ENCODE data around the gene IRGC.

The IRGC gene

GRCh38 chr19:43691755-43692154, 24.1 kb upstream of the IRGC start:
- Histone ChIP-seq H3K18ac (ENCODE audit: low read length) (no peak overlapping the region), H3K27ac (ENCODE audit: low read depth, low read length) (no peak overlapping the region), H3K4me2 (ENCODE audit: low read length) (no peak overlapping the region), H2AK5ac (ENCODE audit: low read length) (no peak overlapping the region), H4K12ac (ENCODE audit: low read depth, low read length) (no peak overlapping the region), H3K79me1 (ENCODE audit: low read length) (no peaks in the 10 kb centered on the region), H3K4ac (ENCODE audit: low read depth, low read length) (no peak overlapping the region), H3K4me3 (ENCODE audit: low read depth, low read length) (no peak overlapping the region), H3K36me3 (ENCODE audit: control insufficient read depth in 1 of 2, insufficient read depth in 2 of 2, low read length in 2 of 2) (no peaks in the 10 kb centered on the region), H2BK12ac (ENCODE audit: low read length) (no peak overlapping the region), H2BK120ac (ENCODE audit: insufficient read depth, low read length, poor library complexity) (no peak overlapping the region), H2AFZ (ENCODE audit: insufficient read depth, low read length, poor library complexity) (no peak overlapping the region), H3K9ac (ENCODE audit: low read length) (no peak overlapping the region), H3K14ac (ENCODE audit: low read length) (no peak overlapping the region), H3K4me1 (ENCODE audit: control insufficient read depth in 1 of 2, insufficient read depth in 2 of 2, low read length in 2 of 2) (peaks cover 0 to 4% of the 10 kb centered on the region in 2 experiments), H4K91ac (ENCODE audit: low read depth, low read length) (no peak overlapping the region), H3K9me3 (ENCODE audit: insufficient read depth, low read depth, low read length) (peaks cover 6% of the 10 kb centered on the region), H3K27me3 (ENCODE audit: insufficient read depth, low read length) (no peaks in the 10 kb centered on the region), H3K79me2 (ENCODE audit: control insufficient read depth, insufficient read depth, low read length, poor library complexity) (no peaks in the 10 kb centered on the region), H4K8ac (ENCODE audit: low read depth, low read length) (no peak overlapping the region), H3K23ac (ENCODE audit: low read length) (no peak overlapping the region), H2BK5ac (ENCODE audit: low read depth, low read length, poor library complexity) (no peak overlapping the region)
- DNase-seq: no peak
- no CpG with 5 or more reads among the region's 5 CpGs for WGBS (ENCODE audit: extremely low coverage, insufficient coverage, insufficient read length)

GRCh38 chr19:43692385-43692784, 23.5 kb upstream of the IRGC start:
- H3K4ac ChIP-seq (ENCODE audit: low read depth, low read length): no peak overlapping the region
- H3K36me3 ChIP-seq (ENCODE audit: control insufficient read depth in 1 of 2, insufficient read depth in 2 of 2, low read length in 2 of 2): no peaks in the 10 kb centered on the region
- H3K4me3 ChIP-seq (ENCODE audit: low read depth, low read length): no peak overlapping the region
- no peak for DNase-seq
- H3K23ac ChIP-seq (ENCODE audit: low read length): no peak overlapping the region
- no peaks in the 10 kb centered on the region for H3K79me2 ChIP-seq (ENCODE audit: control insufficient read depth, insufficient read depth, low read length, poor library complexity)
- no peaks in the 10 kb centered on the region for H3K79me1 ChIP-seq (ENCODE audit: low read length)
- H4K12ac ChIP-seq (ENCODE audit: low read depth, low read length): no peak overlapping the region
- no peak overlapping the region for H3K9ac ChIP-seq (ENCODE audit: low read length)
- H2BK5ac ChIP-seq (ENCODE audit: low read depth, low read length, poor library complexity): no peak overlapping the region
- no peak overlapping the region for H4K8ac ChIP-seq (ENCODE audit: low read depth, low read length)
- no peak overlapping the region for H3K18ac ChIP-seq (ENCODE audit: low read length)
- no peak overlapping the region for H2AFZ ChIP-seq (ENCODE audit: insufficient read depth, low read length, poor library complexity)
- no peak overlapping the region for H3K14ac ChIP-seq (ENCODE audit: low read length)
- no peaks in the 10 kb centered on the region for H3K27me3 ChIP-seq (ENCODE audit: insufficient read depth, low read length)
- peaks cover 0 to 4% of the 10 kb centered on the region in 2 experiments for H3K4me1 ChIP-seq (ENCODE audit: control insufficient read depth in 1 of 2, insufficient read depth in 2 of 2, low read length in 2 of 2)
- H3K27ac ChIP-seq (ENCODE audit: low read depth, low read length): no peak overlapping the region
- H3K4me2 ChIP-seq (ENCODE audit: low read length): no peak overlapping the region
- no peak overlapping the region for H2BK12ac ChIP-seq (ENCODE audit: low read length)
- H4K91ac ChIP-seq (ENCODE audit: low read depth, low read length): no peak overlapping the region
- H2AK5ac ChIP-seq (ENCODE audit: low read length): no peak overlapping the region
- peaks cover 6% of the 10 kb centered on the region for H3K9me3 ChIP-seq (ENCODE audit: insufficient read depth, low read depth, low read length)
- no CpG with 5 or more reads among the region's 2 CpGs for WGBS (ENCODE audit: extremely low coverage, insufficient coverage, insufficient read length)
- H2BK120ac ChIP-seq (ENCODE audit: insufficient read depth, low read length, poor library complexity): no peak overlapping the region

GRCh38 chr19:43692877-43693276, 23.0 kb upstream of the IRGC start:
- Histone ChIP-seq H4K8ac (ENCODE audit: low read depth, low read length) (no peak overlapping the region), H3K23ac (ENCODE audit: low read length) (no peak overlapping the region), H3K9ac (ENCODE audit: low read length) (no peak overlapping the region), H3K36me3 (ENCODE audit: control insufficient read depth in 1 of 2, insufficient read depth in 2 of 2, low read length in 2 of 2) (no peaks in the 10 kb centered on the region), H4K12ac (ENCODE audit: low read depth, low read length) (no peak overlapping the region), H2BK120ac (ENCODE audit: insufficient read depth, low read length, poor library complexity) (no peak overlapping the region), H3K79me1 (ENCODE audit: low read length) (no peaks in the 10 kb centered on the region), H3K27me3 (ENCODE audit: insufficient read depth, low read length) (no peaks in the 10 kb centered on the region), H3K4me3 (ENCODE audit: low read depth, low read length) (no peak overlapping the region), H3K79me2 (ENCODE audit: control insufficient read depth, insufficient read depth, low read length, poor library complexity) (no peaks in the 10 kb centered on the region), H2BK5ac (ENCODE audit: low read depth, low read length, poor library complexity) (no peak overlapping the region), H3K4ac (ENCODE audit: low read depth, low read length) (no peak overlapping the region), H3K14ac (ENCODE audit: low read length) (no peak overlapping the region), H2AFZ (ENCODE audit: insufficient read depth, low read length, poor library complexity) (no peak overlapping the region), H3K9me3 (ENCODE audit: insufficient read depth, low read depth, low read length) (peaks cover 8% of the 10 kb centered on the region), H3K4me1 (ENCODE audit: control insufficient read depth in 1 of 2, insufficient read depth in 2 of 2, low read length in 2 of 2) (no peaks in the 10 kb centered on the region), H3K27ac (ENCODE audit: low read depth, low read length) (no peak overlapping the region), H3K18ac (ENCODE audit: low read length) (no peak overlapping the region), H2BK12ac (ENCODE audit: low read length) (no peak overlapping the region), H4K91ac (ENCODE audit: low read depth, low read length) (no peak overlapping the region), H2AK5ac (ENCODE audit: low read length) (no peak overlapping the region), H3K4me2 (ENCODE audit: low read length) (no peak overlapping the region)
- no CpG with 5 or more reads among the region's 4 CpGs for WGBS (ENCODE audit: extremely low coverage, insufficient coverage, insufficient read length)
- DNase-seq: peak in 1 of 2 donors; percentile 28

- Histone ChIP-seq H4K91ac (ENCODE audit: low read depth, low read length) (no peak overlapping the region), H2BK120ac (ENCODE audit: insufficient read depth, low read length, poor library complexity) (no peak overlapping the region), H3K14ac (ENCODE audit: low read length) (no peak overlapping the region), H2AK5ac (ENCODE audit: low read length) (no peak overlapping the region), H3K36me3 (ENCODE audit: control insufficient read depth in 1 of 2, insufficient read depth in 2 of 2, low read length in 2 of 2) (no peaks in the 10 kb centered on the region), H3K23ac (ENCODE audit: low read length) (peak overlapping the region; percentile 80), H3K79me1 (ENCODE audit: low read length) (no peaks in the 10 kb centered on the region), H4K12ac (ENCODE audit: low read depth, low read length) (no peak overlapping the region), H3K9me3 (ENCODE audit: insufficient read depth, low read depth, low read length) (peaks cover 13% of the 10 kb centered on the region), H2BK5ac (ENCODE audit: low read depth, low read length, poor library complexity) (no peak overlapping the region), H3K4ac (ENCODE audit: low read depth, low read length) (no peak overlapping the region), H3K27ac (ENCODE audit: low read depth, low read length) (no peak overlapping the region), H2BK12ac (ENCODE audit: low read length) (no peak overlapping the region), H3K4me2 (ENCODE audit: low read length) (no peak overlapping the region), H4K8ac (ENCODE audit: low read depth, low read length) (no peak overlapping the region), H3K79me2 (ENCODE audit: control insufficient read depth, insufficient read depth, low read length, poor library complexity) (no peaks in the 10 kb centered on the region), H2AFZ (ENCODE audit: insufficient read depth, low read length, poor library complexity) (no peak overlapping the region), H3K18ac (ENCODE audit: low read length) (no peak overlapping the region), H3K4me3 (ENCODE audit: low read depth, low read length) (no peak overlapping the region), H3K27me3 (ENCODE audit: insufficient read depth, low read length) (peaks cover 2% of the 10 kb centered on the region), H3K4me1 (ENCODE audit: control insufficient read depth in 1 of 2, insufficient read depth in 2 of 2, low read length in 2 of 2) (no peaks in the 10 kb centered on the region), H3K9ac (ENCODE audit: low read length) (no peak overlapping the region)
- no peak for DNase-seq
- WGBS (ENCODE audit: extremely low coverage, insufficient coverage, insufficient read length): no CpG with 5 or more reads among the region's 5 CpGs
These were observed 21.3 kb upstream of the IRGC start for GRCh38 chr19:43694553-43694952.

Data from trophoblast cell (in vitro differentiated cells and primary cell).